SIG-M5 treated with dmso at 0.1 percent for 504 hours (cell line): Measurements from ENCODE around the gene HLA-DMA.
"Not testable (repeated sequence)": the region's sequence is repeated elsewhere in the genome, so short reads cannot be mapped to it uniquely, and the experiment has no call there.

ENCODE experiments used
- DNase-seq: peaks from one replicate; lab custom pipeline; 2025; ENCODE audit not compliant: unreplicated experiment; lab: John Stamatoyannopoulos, UW

Gene HLA-DMA

DNA sequence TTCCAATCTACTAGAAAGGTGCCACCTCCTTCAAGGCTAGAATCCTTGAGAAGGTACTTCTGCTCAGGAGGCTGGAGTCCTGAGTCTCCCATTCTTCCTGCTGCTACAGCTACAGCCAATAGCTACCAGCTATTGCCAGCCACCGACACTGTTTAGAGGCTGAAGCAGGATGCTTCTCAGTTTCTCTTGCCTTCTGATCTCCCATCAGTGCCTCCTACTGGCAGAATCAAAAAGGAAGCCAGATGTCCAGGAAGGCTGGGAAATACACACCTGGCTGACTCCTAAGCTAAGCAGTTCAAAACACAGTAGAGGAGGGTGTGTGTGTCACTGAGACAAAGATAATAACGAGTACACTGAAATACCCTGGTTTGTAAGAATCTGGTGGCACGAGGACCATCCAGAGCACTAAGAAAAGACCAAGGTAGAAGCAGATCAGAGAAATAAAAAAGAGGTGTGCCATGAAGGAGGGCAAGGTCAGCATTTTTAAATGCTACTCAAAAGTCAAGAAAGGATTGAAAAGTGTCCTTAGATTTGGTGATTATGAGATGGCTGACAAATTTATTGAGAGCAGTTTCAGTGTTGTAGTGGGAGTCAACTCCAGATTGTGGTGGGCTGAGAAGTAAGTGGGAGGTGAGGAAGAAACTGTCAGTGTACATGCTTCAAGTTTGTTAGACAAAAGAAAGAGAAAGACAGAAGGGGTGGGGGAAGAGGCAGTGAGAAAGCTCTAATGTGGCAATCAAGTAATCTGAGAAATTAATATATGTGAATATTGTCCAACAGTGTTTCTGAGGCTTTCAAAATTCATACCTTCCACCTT lies 2.3 kb upstream of the HLA-DMA start:
- no peak for DNase-seq

DNA sequence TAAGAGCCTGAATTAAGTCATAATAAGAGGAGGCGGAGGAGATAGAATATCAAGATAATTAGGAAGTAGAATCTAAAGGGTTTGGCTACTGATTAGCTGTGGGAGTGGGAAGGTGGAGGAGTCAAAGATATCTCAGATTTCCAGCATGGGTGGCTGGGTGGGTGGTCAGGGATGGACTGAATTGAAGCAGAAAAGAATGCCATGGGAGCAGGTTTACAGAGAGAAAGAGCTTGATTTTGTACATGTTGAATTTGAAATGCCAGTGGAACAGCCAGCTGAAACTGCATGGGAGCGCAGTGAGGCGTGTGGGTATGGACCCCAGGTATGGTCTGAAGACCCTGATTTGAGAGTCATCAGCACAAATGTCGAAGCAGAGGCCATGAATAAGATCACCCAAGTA lies 1.4 kb upstream of the HLA-DMA start:
- DNase-seq, result no peak

DNA sequence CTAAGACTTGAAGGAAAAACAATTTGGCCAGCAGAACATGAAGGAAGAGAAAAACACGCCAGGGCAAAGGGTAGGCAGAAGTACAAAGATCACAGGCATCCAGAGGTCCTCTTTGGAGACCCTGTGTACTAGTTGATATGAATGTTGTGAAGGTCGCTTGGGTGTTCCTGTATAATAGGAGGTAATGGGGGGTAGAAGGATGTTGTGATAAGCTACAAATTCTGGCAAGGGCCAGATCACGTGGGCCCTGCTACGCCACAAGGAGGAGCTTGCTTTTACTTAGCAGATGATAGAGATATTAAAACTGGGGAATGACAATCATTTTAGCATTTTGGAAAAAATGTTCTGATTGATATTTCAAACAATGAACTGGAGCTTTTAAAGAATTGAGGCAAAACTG lies 878 bp upstream of the HLA-DMA start:
- DNase-seq, result no peak

DNA sequence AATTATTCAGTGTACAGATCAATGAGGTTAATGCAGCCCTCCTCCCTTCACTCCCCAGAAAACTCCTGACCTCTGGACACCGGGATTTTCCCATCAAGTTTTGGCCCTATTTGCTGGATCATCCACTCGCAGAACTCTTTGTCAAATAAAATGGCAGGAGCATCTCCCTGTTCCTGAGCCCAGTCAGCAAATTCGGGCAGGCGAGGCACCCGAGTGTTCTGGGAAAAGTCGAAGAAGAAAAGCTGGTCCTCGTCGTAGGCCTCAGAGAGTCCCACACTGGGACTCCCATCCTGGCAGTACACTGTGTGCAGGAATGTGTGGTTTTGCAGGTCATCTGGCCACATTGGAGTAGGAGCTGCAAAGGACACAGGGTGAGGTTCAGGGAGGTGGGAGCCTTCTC lies 2.4 kb downstream of the HLA-DMA start:
- no peak for DNase-seq

DNA sequence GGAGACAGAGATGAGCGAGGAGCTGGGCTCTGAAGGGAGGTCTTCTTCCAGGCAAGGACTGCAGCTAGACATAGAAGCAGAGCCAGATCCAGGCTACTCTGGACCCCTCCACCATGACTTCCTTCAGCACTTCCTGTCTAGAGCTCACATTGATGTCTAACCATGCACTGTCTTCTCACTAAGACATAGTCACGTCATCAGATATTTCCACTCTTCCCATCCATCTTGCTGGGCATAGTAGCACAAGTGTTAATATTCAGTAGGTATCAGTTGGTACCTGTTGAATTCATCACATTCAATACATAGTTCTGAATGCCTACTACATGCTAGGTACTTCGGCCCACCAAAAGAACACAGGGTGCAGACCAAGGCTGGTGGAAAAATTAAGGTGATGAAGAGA lies 2.9 kb downstream of the HLA-DMA start:
- DNase-seq, result no peak

- DNase-seq, result no peak
Observed at GRCh38 chr6:32949113-32949512, 3.8 kb downstream of the HLA-DMA start.

- peak; percentile 19 for DNase-seq
Observed at GRCh38 chr6:32947552-32948465, 5.1 kb downstream of the HLA-DMA start.

DNA sequence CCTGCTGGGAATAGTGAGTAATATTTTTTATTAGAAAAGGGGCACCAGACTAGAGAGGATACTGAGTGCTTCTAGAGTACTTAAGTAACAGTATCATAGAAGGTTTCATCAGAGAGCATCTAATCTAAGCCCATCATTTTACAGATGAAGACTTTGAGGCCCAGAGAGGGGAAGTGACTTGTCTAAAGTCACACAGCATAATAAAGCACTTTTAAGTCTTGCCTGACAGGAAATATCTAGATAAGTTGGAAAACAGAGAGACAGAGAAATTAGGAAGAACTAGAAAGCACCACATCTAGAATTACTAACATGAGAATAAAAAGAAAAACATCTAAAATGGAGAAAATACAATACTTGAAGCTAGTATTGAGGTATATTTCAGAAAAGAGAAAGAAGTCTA lies 6.0 kb downstream of the HLA-DMA start:
- DNase-seq, result no peak

DNA sequence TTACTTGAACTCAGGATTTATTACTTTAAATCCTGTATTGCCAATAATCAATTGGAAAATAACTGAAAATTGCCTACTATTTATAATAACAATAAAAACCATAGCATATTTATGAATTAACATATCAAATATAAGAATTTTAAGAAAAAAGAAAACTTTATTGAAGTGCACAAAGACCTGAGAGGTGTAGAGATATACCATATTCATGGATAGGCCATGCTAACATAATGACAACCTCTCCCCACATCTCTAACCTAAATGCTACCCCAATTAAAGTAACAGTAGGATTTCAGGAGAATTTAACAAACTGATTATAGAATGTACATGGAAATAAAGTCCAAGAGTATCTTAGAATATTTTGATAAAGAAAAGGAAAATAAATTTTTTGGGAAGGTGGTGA lies 6.9 kb downstream of the HLA-DMA start:
- no peak for DNase-seq

GRCh38 chr6:32945108-32945760 lies 7.7 kb downstream of the HLA-DMA start:
- peak; percentile 23 for DNase-seq

DNA sequence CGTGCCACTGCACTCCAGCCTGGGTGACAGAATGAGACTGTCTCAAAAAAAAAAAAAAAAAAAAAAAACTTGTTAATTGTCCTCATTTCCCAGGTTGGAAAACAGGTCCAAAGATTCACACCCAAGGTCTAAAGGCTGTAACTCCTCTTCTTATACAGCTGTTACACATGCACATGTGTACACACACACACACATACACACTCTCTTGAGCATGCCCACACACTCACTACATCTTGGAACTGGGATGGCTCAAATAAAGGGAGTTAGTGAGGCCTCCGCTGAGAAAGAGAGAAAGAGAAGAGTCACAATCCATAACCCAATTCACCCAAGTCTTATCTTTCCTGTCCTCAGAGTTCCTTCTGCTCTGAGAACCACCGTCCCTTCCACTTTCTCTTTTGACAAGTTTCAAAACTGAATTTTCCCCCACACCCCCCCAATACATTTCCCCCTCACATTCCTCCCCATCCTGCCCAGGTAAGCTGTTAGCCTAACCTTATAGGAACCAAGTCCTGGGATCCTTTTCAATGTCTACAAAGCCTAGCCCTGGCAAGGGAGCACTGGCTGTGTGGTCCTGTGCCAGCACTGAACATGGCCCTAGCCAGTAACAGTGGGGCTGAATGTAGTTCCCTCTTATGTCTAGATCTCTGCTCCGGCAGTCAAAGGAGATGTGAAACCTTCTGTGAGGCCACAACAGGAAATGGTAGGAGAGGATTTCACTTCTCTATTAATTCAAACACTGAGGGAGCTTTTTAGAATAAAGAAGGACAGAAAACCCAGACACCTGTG lies 8.8 kb downstream of the HLA-DMA start:
- DNase-seq, result peak; percentile 94

DNA sequence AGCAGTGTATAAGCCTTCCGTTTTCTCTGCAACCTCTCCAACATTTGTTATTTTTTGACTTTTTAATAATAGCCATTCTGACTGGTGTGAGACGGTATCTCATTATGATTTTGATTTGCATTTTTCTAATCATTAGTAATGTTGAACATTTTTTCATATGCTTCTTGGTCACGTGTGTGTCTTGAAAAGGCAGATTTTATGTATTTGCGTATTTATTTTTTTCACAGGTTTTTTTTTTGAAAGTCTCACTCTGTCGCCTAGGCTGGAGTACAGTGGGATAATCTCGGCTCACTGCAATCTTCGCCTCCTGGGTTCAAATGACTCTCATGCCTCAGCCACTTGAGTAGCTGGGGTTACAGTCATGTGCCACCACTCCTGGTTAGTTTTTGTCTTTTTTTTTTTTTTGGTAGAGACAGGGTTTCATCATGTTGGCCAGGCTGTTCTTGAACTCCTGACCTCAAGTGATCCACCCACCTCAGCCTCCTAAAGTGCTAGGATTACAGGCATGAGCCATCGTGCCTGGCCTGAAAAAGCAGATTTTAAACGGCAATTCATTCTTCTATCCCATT lies 10.3 kb downstream of the HLA-DMA start:
- not testable (repeated sequence) for DNase-seq

- no peak for DNase-seq
Observed at GRCh38 chr6:32941214-32941768, 11.6 kb downstream of the HLA-DMA start.

DNA sequence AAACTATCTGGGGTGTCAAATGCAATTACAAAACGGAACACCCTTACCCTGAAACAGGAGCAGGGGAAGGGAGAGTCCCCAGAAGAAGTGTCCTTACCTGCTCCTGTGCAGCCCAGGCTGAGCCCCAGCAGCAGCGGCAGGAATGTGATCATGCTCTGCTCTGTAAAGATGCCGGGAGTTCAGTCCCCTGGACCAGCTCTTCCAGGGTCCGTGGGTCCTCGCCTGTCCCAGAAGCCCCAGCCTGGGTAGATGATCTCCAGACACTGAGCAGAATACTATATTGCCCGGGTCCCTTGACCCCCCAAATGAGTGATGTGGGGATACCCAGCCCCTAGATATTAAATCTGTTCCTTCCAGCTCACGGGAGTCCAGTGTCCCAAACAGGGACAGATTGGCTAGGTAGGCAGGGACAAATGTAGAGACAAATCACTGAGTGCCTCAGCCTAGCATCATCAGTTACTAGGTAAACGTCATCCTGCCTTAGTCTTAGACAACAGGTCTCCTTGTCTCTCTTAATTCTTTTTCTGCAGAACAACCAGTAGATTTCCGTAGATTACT lies 12.2 kb downstream of the HLA-DMA start, which contains the start of gene HLA-DMB:
TSS of gene HLA-DMB (minus strand) at position 373 of the 558 bp plus-strand sequence. CDS start at position 152, 221 bp downstream.
- peak; percentile 59 for DNase-seq

DNA sequence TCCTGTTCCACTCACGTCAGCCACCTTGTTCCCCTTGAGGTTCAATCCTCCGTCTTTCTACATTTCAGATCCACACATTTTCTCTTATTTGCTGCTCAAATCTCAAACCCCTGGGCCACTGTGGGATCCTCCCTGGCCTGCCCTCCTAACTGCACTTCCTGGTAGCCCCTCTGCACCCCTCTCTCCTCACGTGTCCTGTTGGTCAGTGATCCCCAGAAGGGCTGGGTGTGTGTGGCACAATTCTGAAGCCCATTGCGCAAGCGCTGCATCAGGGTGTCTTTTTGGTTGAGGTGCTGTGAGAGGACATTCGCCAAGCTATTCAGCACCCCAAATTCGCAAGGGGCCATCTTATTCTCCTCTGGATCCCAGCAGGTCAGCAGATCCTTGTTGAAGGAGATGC lies 14.4 kb downstream of the HLA-DMA start:
- DNase-seq, result no peak

- peak; percentile 76 for DNase-seq
Observed at GRCh38 chr6:32937230-32937633, 15.7 kb downstream of the HLA-DMA start.

GRCh38 chr6:32936239-32937152 lies 16.4 kb downstream of the HLA-DMA start:
- DNase-seq, result no peak

DNA sequence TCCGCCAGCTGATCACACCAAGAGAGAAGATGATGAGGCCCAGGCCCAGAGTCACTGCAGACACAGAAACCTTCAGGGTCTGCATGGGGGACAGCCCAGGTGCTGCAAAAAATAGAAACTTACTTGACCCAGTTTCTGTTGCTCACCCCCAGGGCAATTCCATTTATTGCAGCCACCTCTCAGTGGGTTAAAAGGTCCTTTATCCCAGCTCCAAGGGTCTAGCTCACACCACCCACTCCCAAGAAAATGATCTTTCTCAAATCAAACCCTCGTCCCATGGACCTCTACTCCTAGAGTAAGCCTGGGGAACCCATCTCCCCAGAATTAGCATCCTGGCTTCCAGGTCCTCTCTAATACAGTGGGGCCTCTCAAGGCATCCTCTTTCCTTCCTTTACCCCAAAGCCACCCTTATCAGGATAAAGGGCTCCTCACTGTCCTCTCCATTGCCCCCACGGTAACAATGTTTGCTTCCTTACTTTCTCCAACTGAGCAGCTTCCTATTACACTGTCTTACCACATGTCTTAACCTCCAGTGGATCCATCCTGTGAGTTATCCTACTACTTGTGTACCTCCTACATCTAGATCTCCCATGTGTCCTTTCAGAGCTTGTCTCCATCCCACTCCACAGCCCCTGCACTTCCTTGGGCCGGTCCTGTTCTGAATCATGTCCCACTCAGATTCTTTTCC lies 17.2 kb downstream of the HLA-DMA start:
- DNase-seq, result no peak
